Stimulated activated CD4-positive, alpha-beta T cell treated with anti-CD3 and anti-CD28 coated beads, Interleukin-1b, Interleukin-23, amount 100 ng/mL, for 1 hour (primary cell): ENCODE data around the gene CTSD.
A peak's percentile ranks its signal among the peaks of the same experiment; 100 is the strongest.

ENCODE experiments used
- DNase-seq, 2 donors: peaks; one replicate each; pipeline ENCODE4 v3.0.0-alpha.2; 2020; ENCODE audit warnings: low read depth in 2 of 2

The CTSD gene

DNA sequence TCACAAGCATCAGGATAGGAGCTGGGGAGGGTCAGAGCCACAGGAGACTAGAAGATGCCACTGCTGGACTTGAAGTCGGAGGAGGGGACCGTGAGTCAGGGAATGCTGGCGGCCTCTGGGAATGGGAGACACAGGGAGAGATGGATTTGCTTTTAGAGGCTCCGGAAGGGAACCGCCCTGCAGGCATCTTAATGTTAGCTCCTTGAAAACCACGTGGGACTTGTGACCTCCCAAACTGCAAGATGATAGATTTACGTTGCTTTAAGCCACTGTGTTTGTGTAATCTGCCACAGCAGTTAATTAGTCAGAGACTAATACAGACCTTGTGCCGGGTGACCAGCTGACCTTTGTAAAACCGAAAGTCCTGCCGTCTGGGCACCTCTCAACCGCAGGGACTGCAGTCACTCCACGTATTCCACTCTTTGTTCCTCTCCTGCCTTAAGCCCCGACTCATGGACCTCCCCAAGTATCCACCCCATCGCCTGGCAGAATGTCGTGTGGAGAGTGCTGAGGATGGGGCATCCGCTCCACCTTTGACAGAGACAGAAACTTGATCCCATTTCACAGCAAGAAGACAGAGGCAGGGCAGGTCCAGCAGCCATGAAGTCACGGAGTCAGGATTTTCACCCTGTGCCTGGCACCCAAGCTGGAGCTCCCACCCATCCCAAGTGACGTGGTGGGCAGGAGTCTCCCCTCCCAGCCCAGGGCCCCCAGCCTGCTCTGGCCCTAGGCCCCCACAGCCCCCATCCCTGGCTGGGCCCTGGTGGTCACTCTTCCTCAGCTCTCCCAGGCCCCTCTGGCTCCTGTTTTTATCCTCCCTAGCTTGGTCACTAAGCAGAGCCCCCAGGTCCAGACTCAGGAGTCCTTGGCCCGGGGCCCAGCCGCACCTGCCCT lies 19.4 kb upstream of the CTSD start:
- DNase-seq = no peak

- DNase-seq = no peak
Observed at GRCh38 chr11:1782031-1782590, 18.4 kb upstream of the CTSD start.

DNA sequence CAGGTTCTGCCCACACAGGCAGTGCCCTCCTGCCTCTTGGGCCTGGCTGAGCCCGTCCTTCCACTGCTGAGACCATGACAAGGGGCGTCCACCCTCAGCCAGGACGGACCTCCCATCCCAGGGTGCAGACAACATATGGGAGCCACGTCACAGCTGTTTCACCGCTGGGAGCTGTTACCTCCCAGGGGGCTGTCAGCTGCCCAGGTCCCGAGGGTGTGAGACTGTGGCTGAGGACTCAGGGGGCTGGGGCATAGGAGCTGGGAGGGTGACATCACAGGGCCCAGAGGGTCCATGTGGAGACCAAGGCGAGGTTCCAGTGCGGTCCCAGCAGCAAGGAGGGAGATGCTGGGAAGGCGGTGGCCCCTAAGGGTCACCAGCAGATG lies 17.9 kb upstream of the CTSD start:
- DNase-seq = no peak

- no peak for DNase-seq
Observed at GRCh38 chr11:1780700-1781592, 17.2 kb upstream of the CTSD start.

- DNase-seq = no peak
Observed at GRCh38 chr11:1779806-1780699, 16.3 kb upstream of the CTSD start.

DNA sequence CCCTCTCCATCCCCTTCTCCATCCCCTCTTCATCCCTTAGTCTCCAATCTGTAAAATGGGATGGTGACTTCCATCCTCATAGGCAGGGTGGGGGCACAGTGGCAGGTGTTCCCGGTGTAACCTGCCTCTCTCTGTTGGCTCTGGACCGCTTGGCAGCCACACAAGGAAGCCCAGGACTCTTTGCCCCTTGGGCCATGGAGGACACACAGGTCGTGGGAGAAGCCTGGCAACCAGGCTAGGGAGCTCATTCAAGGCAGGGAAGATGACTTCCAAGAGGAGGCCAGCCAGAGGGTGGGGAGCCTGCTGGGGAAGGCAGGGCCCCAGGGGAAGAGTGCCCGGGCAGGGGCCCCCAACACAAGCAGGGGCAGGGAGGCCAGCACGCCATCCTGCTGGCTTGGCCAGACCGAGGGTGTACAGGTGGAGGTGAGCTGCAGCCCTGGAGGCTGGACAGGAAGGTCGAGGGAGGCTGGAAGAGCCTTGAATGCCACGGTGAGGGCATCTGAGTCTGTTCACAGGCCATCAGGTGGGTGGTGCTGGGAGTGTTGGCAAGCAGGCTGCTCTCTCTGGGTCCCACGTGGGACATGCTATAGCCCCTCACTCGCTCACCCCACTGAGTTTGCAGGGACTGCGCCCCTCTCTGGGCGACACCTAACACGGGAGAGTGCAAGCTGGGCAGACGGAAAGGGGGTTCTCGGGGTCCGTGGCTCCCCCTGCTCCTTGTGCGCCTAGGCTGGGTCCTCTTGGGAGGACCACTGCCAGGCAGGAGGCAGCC lies 15.5 kb upstream of the CTSD start:
- DNase-seq = no peak

GRCh38 chr11:1778141-1778911 lies 14.6 kb upstream of the CTSD start:
- DNase-seq = no peak

DNA sequence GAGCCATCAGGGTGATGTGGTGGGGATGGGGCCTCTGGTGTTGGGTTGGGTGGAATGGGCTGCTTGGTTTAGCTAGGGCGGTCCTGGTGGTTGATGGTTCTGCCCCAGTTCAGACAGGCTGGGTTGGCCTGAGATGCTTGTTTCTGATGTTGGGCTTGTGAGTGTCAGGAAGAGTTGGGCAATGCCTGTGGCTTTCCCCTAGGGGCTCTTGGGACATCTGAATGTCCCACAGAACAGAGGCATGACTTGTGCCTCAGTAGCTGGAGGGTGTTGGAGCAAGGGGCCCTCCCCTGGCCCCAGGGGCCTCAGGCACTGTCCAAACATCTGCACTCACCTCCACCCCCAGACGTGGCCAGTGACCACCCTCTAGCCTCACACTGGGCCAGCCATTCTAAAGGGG lies 14.0 kb upstream of the CTSD start:
- no peak for DNase-seq

DNA sequence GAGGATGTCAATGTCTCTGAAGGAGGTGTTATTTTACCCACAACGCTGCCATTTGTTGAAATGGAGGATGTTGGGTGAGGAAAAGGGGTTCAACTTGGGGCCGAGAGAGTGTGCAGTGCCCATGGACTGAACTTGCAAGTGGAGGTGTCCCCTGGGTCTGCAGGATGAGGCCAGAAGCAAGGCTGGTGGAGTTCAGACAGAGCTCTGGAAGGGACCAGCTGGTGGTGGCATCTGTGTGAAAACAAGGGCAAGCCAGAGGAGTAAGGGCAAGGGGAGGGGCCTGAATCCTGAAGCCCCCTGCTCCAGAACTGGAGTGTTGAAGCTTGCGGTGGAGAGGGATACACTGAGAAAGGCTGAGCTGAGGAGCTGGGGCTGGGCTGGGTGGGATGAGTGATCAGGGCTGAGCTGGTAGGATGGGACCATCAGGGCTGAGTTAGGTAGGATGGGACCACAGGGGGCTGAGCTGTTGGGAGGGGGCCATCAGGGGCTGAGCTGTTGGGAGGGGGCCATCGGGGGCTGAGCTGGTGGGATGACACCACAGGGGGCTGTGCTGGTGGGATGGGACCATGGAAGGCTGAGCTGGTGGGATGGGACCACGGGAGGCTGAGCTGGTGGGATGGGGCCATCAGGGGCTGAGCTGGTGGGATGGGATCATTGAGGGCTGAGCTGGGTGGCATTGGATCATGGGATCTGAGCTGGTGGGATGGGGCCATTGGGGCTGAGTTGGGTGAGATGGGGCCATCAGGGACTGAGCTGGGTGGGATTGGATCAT lies 13.4 kb upstream of the CTSD start:
- no peak for DNase-seq

GRCh38 chr11:1776331-1776851 lies 12.7 kb upstream of the CTSD start:
- no peak for DNase-seq

DNA sequence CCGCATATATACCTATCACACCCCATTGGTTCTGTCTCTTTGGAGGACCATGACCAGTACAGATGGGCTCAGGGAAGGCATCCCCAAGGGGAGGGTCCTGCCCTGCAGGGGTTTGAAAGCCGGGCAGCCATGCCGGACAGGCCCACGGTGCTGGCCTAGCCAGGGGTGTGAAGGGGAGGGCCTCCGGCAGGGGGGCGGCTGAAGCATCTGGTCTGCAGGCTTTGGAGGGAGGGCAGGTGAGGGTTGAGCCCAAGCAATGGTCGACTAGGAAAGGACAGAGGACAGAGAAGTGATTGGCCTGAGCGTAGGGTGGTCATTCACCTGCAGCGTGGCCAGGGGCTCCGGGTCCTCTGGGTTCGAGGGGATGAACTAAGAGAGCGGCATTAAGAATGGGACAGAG lies 11.2 kb upstream of the CTSD start:
- DNase-seq = no peak

DNA sequence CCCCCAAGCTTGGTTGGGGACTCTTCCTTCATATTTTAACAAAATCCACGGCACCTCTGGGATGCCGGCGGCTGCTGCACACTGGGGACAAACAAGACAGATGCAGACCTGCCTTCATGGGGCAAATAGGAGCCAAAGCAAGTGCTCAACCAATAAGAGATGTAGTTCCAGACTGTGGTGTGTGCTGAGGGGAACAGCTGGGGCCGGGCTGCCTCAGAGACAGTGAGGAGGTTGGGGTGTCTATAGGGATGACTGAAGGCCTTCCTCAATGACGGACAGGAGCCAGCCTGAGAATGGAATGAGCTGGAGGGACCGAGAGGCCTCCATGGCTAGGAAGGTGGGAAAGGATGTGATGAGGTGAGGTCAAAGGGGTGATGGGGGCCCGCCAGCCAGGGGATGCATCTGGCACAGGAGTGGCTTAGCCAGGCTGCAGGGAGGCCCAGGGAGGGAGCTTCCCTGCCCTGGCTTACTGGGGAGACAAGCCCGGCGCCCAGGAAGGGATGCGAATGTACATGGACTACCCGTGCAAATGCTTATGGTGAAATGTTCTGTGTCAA lies 10.3 kb upstream of the CTSD start:
- no peak for DNase-seq

DNA sequence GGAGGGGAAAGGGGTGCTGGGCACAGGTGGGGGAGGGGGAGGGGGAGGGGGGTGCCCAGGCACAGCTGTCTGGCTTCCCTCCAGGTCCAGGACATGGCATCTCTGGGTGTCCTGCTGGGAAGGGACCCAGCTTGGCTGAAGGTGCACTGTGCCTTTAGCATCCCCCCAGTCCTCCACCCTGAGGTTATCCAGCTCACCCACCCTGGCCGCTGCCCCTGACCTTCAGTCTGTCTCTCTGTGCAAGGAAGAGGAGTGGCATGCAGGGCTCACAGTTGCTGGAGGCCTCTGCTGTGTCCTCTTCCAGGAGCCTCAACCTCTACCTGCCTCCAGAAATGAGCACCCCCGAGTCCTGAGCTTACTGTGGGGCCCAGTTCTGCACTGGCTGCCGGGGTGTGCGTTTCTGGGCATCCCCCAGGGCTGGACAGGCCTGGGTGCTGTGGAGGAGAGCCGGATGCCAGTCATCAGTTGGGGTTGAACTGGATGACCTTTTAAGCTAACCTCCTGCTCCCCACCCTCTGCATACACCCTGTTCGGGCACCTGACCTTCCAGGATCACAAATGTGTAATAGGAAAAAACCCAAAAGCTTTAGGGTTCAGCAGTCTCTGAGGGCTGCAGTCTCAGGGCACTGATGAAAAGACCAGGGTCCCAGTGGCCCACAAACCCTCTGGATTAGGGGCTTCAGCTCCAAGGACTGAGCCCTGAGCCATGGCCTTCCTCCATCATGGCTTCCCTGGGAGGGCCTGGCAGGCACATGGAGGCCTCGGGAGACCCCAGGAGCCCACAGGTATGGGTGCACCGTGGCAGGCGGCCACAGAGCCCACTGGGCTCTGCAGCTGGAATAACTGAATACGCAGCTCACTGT lies 9.6 kb upstream of the CTSD start:
- no peak for DNase-seq

- DNase-seq = peak in 1 of 2 donors; percentile 27
Observed at GRCh38 chr11:1772270-1773130, 8.8 kb upstream of the CTSD start.

- no peak for DNase-seq
Observed at GRCh38 chr11:1771700-1772099, 8.0 kb upstream of the CTSD start.

DNA sequence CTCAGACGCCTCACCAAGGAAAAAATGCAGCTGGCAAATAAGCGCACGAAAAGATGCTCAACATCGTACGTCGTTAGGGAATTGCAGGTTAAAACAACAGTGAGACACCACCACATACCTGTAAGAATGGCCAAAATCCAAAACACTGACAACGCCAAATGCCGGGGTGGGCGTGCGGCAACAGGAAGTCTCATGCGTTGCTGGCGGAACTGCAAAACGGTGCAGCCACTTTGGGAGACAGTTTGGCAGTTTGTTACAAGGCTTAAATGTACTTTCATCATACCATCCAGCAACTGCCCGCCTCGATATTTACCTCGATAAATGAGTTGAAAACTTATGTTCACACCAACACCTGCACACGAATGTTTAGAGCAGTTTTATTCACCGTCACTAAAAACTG lies 7.5 kb upstream of the CTSD start:
- DNase-seq = no peak

DNA sequence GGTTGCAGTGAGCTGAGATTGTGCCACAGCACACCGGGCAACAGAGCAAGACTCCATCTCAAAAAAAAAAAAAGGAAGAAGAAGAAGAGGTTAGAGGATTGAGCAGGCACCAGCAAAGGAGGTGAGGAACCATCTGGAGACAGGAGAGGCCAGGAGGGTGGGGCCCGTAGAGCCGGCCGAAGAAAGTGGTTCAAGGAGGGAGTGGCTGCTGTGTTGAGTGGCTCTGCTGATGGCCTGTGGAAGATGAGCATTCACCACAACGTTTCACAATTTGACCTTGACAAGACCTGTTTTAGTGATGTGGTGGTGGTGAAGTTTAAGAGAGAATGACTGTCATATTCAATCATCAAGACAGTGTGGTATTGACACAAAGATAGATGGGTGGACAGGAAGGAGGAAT lies 6.8 kb upstream of the CTSD start:
- no peak for DNase-seq
